ENCODE data around the gene PLEKHA6.

PLEKHA6 gene

GRCh38 chr1:204199579-204199978, 160.2 kb downstream of the PLEKHA6 start:
- TF ChIP-seq PAX5 (IDR thresholded peaks at IDR 0.05; ENCODE audit: insufficient read depth, low read length, severe bottlenecking) (no peak), POLR2A (IDR thresholded peaks at IDR 0.05; ENCODE audit: low read depth, low read length) (no peak), TAF1 (IDR thresholded peaks at IDR 0.05; ENCODE audit: low read depth, low read length) (no peak), POLR2AphosphoS5 (IDR thresholded peaks at IDR 0.05; ENCODE audit: low read depth, low read length) (no peak), POU2F2 (IDR thresholded peaks at IDR 0.05; ENCODE audit: low read depth, low read length) (no peak), SPI1 (IDR thresholded peaks at IDR 0.05; ENCODE audit: low read depth, low read length) (no peak)
- FAIRE-seq (no peak), DNase-seq (ENCODE audit: insufficient read length, low spot score) (no peak)

- FAIRE-seq (no peak), DNase-seq (ENCODE audit: insufficient read length, low spot score) (no peak)
- TF ChIP-seq TAF1 (IDR thresholded peaks at IDR 0.05; ENCODE audit: low read depth, low read length) (no peak), POLR2A (IDR thresholded peaks at IDR 0.05; ENCODE audit: low read depth, low read length) (no peak), POLR2AphosphoS5 (IDR thresholded peaks at IDR 0.05; ENCODE audit: low read depth, low read length) (no peak), SPI1 (IDR thresholded peaks at IDR 0.05; ENCODE audit: low read depth, low read length) (no peak), POU2F2 (IDR thresholded peaks at IDR 0.05; ENCODE audit: low read depth, low read length) (no peak), PAX5 (IDR thresholded peaks at IDR 0.05; ENCODE audit: insufficient read depth, low read length, severe bottlenecking) (no peak)
These were observed 161.1 kb downstream of the PLEKHA6 start for GRCh38 chr1:204198348-204199340.

GRCh38 chr1:204197068-204197467, 162.7 kb downstream of the PLEKHA6 start:
- TF ChIP-seq SPI1 (IDR thresholded peaks at IDR 0.05; ENCODE audit: low read depth, low read length): no peak
- TF ChIP-seq TAF1 (IDR thresholded peaks at IDR 0.05; ENCODE audit: low read depth, low read length): no peak
- no peak for TF ChIP-seq POLR2A (IDR thresholded peaks at IDR 0.05; ENCODE audit: low read depth, low read length)
- TF ChIP-seq PAX5 (IDR thresholded peaks at IDR 0.05; ENCODE audit: insufficient read depth, low read length, severe bottlenecking): no peak
- TF ChIP-seq POLR2AphosphoS5 (IDR thresholded peaks at IDR 0.05; ENCODE audit: low read depth, low read length): no peak
- TF ChIP-seq POU2F2 (IDR thresholded peaks at IDR 0.05; ENCODE audit: low read depth, low read length): no peak
- FAIRE-seq: no peak
- DNase-seq (ENCODE audit: insufficient read length, low spot score): no peak

GRCh38 chr1:204196068-204196795, 163.5 kb downstream of the PLEKHA6 start, which contains the start of gene KISS1:
Gene KISS1, minus strand, starts transcription at chr1:204196491. Its CDS starts 3,615 bp downstream, at chr1:204192876.
- TF ChIP-seq POLR2A (IDR thresholded peaks at IDR 0.05; ENCODE audit: low read depth, low read length) (no peak), POLR2AphosphoS5 (IDR thresholded peaks at IDR 0.05; ENCODE audit: low read depth, low read length) (no peak)
- FAIRE-seq (no peak), DNase-seq (ENCODE audit: insufficient read length, low spot score) (no peak)

- no peak for DNase-seq (ENCODE audit: insufficient read length, low spot score)
- TF ChIP-seq POU2F2 (IDR thresholded peaks at IDR 0.05; ENCODE audit: low read depth, low read length): no peak
- TF ChIP-seq POLR2AphosphoS5 (IDR thresholded peaks at IDR 0.05; ENCODE audit: low read depth, low read length): no peak
- no peak for TF ChIP-seq PAX5 (IDR thresholded peaks at IDR 0.05; ENCODE audit: insufficient read depth, low read length, severe bottlenecking)
- TF ChIP-seq SPI1 (IDR thresholded peaks at IDR 0.05; ENCODE audit: low read depth, low read length): no peak
- TF ChIP-seq TAF1 (IDR thresholded peaks at IDR 0.05; ENCODE audit: low read depth, low read length): no peak
- no peak for TF ChIP-seq POLR2A (IDR thresholded peaks at IDR 0.05; ENCODE audit: low read depth, low read length)
- no peak for FAIRE-seq
These were observed 165.0 kb downstream of the PLEKHA6 start for GRCh38 chr1:204194771-204195170.

GRCh38 chr1:204194080-204194479, 165.6 kb downstream of the PLEKHA6 start:
- TF ChIP-seq POU2F2 (IDR thresholded peaks at IDR 0.05; ENCODE audit: low read depth, low read length) (no peak), SPI1 (IDR thresholded peaks at IDR 0.05; ENCODE audit: low read depth, low read length) (no peak), PAX5 (IDR thresholded peaks at IDR 0.05; ENCODE audit: insufficient read depth, low read length, severe bottlenecking) (no peak), POLR2AphosphoS5 (IDR thresholded peaks at IDR 0.05; ENCODE audit: low read depth, low read length) (no peak), POLR2A (IDR thresholded peaks at IDR 0.05; ENCODE audit: low read depth, low read length) (no peak), TAF1 (IDR thresholded peaks at IDR 0.05; ENCODE audit: low read depth, low read length) (no peak)
- DNase-seq (ENCODE audit: insufficient read length, low spot score): no peak
- no peak for FAIRE-seq

GRCh38 chr1:204192589-204193352, 167.0 kb downstream of the PLEKHA6 start:
- FAIRE-seq: no peak
- DNase-seq (ENCODE audit: insufficient read length, low spot score): no peak
- TF ChIP-seq POLR2A (IDR thresholded peaks at IDR 0.05; ENCODE audit: low read depth, low read length) (no peak), POU2F2 (IDR thresholded peaks at IDR 0.05; ENCODE audit: low read depth, low read length) (no peak), PAX5 (IDR thresholded peaks at IDR 0.05; ENCODE audit: insufficient read depth, low read length, severe bottlenecking) (no peak), SPI1 (IDR thresholded peaks at IDR 0.05; ENCODE audit: low read depth, low read length) (no peak), TAF1 (IDR thresholded peaks at IDR 0.05; ENCODE audit: low read depth, low read length) (no peak)

- TF ChIP-seq TAF1 (IDR thresholded peaks at IDR 0.05; ENCODE audit: low read depth, low read length): no peak
- TF ChIP-seq POLR2A (IDR thresholded peaks at IDR 0.05; ENCODE audit: low read depth, low read length): no peak
- no peak for TF ChIP-seq PAX5 (IDR thresholded peaks at IDR 0.05; ENCODE audit: insufficient read depth, low read length, severe bottlenecking)
- no peak for TF ChIP-seq POLR2AphosphoS5 (IDR thresholded peaks at IDR 0.05; ENCODE audit: low read depth, low read length)
- TF ChIP-seq POU2F2 (IDR thresholded peaks at IDR 0.05; ENCODE audit: low read depth, low read length): no peak
- no peak for DNase-seq (ENCODE audit: insufficient read length, low spot score)
- no peak for FAIRE-seq
These were observed 167.7 kb downstream of the PLEKHA6 start for GRCh38 chr1:204192046-204192445.

GRCh38 chr1:204191456-204191855, 168.3 kb downstream of the PLEKHA6 start:
- FAIRE-seq: no peak
- TF ChIP-seq POU2F2 (IDR thresholded peaks at IDR 0.05; ENCODE audit: low read depth, low read length) (no peak), PAX5 (IDR thresholded peaks at IDR 0.05; ENCODE audit: insufficient read depth, low read length, severe bottlenecking) (no peak), TAF1 (IDR thresholded peaks at IDR 0.05; ENCODE audit: low read depth, low read length) (no peak), POLR2A (IDR thresholded peaks at IDR 0.05; ENCODE audit: low read depth, low read length) (no peak), POLR2AphosphoS5 (IDR thresholded peaks at IDR 0.05; ENCODE audit: low read depth, low read length) (no peak), SPI1 (IDR thresholded peaks at IDR 0.05; ENCODE audit: low read depth, low read length) (no peak)

More at GRCh38 chr1:204191456-204191855, 168.3 kb downstream of the PLEKHA6 start:
- no peak for DNase-seq (ENCODE audit: insufficient read length, low spot score)

Measured in GM12891 (cell line).